ENCODE data around the gene CPT1C. TPM values are rescaled to one million over a fixed set of nuclear protein-coding genes. Genes with fewer than 3 reads are reported as not detected.
"Not testable (repeated sequence)": the region's sequence is repeated elsewhere in the genome, so short reads cannot be mapped to it uniquely, and the experiment has no call there.

The CPT1C gene
- total RNA-seq, 1 experiment from 2014 or later: 2.6 TPM

DNA sequence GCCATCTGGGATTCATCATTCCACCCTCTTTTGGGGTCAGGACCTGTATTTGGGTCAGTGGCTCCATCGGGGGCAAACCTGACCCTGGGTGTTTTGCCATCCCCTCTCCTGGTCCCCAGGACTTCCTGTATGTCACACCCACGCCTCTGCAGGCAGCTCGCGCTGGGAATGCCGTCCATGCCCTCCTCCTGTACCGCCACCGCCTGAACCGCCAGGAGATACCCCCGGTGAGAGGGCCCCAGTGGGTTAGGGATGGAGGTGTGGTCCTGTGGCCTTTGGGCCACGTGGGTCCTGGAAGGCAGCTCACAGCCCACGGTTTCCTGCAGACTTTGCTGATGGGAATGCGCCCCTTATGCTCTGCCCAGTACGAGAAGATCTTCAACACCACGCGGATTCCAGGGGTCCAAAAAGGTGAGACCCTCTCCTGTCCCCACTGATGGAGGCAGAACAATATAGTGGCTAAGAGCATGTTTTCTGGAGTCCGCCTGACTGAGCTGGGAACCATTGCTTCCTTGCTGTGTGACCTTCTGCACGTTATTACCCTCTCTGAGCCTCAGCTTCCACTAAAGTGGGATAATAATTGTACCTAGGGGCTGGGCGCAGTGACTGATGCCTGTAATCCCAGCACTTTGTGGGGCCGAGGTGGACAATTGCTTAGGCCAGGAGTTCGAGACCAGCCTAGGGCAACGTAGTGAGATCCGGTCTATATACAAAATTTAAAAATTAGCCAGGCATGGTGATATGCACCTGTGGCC, 14.1 kb downstream of the CPT1C start:
- no peak for DNase-seq (ENCODE audit: low spot score)

DNA sequence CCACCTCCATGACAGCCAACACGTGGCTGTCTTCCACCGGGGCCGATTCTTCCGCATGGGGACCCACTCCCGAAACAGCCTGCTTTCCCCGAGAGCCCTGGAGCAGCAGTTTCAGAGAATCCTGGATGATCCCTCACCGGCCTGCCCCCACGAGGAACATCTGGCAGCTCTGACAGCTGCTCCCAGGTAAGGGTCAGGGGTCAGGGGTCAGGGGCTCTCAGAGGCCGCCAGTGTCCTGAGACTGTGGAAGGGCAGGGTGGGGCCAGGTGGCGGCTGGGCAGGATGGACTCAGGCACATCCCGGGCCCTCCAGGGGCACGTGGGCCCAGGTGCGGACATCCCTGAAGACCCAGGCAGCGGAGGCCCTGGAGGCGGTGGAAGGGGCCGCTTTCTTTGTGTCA, 15.0 kb downstream of the CPT1C start:
- DNase-seq (ENCODE audit: low spot score): no peak

GRCh38 chr19:49710372-49710951, 19.5 kb downstream of the CPT1C start:
- no peak for DNase-seq (ENCODE audit: low spot score)

GRCh38 chr19:49712397-49712859, 21.5 kb downstream of the CPT1C start:
- peak; percentile 56 for DNase-seq (ENCODE audit: low spot score)

GRCh38 chr19:49713236-49713845, 22.4 kb downstream of the CPT1C start:
- DNase-seq (ENCODE audit: low spot score): no peak

- no peak for DNase-seq (ENCODE audit: low spot score)
Observed at GRCh38 chr19:49716154-49716553, 25.2 kb downstream of the CPT1C start.

- DNase-seq (ENCODE audit: low spot score): no peak
Observed at GRCh38 chr19:49718511-49718910, 27.6 kb downstream of the CPT1C start.

- no peak for DNase-seq (ENCODE audit: low spot score)
Observed at GRCh38 chr19:49718991-49719390, 28.1 kb downstream of the CPT1C start.

GRCh38 chr19:49719420-49719819, 28.5 kb downstream of the CPT1C start:
- not testable (repeated sequence) for DNase-seq (ENCODE audit: low spot score)

- DNase-seq (ENCODE audit: low spot score): no peak
Observed at GRCh38 chr19:49727217-49728030, 36.5 kb downstream of the CPT1C start.

DNA sequence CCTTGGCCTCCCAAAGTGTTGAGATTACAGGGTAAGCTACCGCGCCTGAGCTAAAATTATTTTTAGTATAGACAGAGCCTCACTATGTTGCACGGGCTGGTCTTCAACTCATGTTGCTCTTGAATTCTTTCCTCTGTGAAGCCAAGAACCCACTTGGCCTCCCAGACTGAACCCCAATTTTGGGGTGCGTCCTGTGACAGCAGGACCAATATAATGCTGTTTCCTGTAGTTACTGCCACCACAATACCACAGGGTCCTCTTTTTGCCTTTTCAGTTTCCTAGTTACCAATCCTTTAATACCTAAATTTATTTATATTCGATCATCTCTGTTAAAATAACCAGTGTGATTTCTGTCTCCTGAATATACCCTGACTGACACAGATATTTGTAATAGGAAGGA, 39.2 kb downstream of the CPT1C start:
- DNase-seq (ENCODE audit: low spot score): no peak

- DNase-seq (ENCODE audit: low spot score): no peak
Observed at GRCh38 chr19:49738268-49738667, 47.4 kb downstream of the CPT1C start.

DNA sequence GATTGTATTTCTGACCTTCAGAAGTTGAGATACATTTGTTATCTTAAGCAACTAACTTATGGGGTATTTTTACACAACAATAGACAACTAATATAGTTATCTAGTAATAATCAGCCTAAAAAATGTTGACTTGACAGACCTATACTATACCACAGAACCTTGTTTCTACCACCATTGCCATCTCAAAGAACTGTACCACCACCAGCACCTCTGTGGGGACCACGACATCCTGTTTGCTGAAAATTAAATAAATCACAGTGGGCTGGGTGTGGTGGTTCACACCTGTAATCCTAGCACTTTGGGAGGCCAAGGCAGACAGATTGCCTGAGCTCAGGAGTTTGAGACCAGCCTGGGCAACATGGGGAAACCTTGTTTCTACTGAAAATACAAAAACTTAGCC, 48.2 kb downstream of the CPT1C start:
- DNase-seq (ENCODE audit: low spot score): no peak

DNA sequence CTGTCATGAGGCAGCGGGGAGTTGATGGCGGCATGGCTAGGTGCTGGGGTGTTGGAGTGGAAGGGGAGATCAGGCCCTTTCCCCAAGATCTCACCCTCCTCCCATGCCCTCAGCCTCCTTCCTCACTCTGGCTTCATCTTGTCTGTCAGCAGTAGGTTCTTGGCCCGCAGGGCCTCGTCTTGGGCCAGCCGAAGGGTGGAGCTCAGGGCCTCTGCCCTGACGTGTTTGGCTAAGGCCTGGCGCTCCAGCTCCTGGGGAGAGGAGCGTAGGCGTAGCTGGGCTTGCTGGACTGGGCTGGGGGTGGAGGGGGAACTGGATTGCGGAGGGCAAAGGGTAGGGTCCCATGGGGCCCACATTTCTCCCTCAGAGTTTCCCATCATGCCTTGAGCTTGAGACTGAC, 49.0 kb downstream of the CPT1C start:
- DNase-seq (ENCODE audit: low spot score): no peak

GRCh38 chr19:49741210-49741844, 50.4 kb downstream of the CPT1C start:
- DNase-seq (ENCODE audit: low spot score): no peak

- no peak for DNase-seq (ENCODE audit: low spot score)
Observed at GRCh38 chr19:49744946-49745381, 54.0 kb downstream of the CPT1C start.

DNA sequence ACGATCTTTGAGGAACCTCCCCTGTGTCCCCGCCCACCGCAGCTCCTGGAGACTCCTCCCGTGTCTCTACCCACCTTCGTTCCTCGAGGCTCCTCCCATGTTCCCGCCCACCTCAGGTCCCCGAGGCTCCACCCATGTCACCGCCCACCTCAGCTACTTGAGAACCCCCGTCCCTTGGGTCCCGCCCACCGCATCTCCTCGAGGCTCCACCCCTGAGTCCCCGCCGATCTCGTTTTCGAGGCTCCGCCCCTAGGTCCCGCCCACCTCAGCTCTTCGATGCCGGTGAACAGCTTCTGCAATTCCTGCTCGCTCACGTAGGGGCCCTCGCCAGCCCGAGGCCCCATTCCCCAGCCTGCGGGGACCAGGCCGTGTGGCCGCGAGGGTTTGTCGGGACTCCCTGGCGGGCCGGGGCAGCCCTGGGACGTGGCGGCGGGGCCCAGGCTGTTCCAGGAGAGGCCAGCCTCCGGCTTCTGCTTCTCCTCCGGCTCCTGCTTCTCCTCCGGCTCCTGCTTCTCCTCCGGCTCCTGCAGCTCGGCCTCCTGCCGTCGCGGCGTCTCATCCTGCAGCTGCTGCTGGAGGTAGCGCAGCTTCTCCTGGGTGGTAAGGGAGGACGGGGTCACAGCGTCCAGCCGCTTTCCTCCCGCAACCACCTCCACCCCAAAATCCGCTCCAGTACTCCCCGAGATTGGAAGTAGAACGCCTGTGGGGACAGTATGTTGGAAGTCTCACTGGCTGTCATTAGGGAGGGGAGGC, 55.5 kb downstream of the CPT1C start:
- DNase-seq (ENCODE audit: low spot score): no peak

DNA sequence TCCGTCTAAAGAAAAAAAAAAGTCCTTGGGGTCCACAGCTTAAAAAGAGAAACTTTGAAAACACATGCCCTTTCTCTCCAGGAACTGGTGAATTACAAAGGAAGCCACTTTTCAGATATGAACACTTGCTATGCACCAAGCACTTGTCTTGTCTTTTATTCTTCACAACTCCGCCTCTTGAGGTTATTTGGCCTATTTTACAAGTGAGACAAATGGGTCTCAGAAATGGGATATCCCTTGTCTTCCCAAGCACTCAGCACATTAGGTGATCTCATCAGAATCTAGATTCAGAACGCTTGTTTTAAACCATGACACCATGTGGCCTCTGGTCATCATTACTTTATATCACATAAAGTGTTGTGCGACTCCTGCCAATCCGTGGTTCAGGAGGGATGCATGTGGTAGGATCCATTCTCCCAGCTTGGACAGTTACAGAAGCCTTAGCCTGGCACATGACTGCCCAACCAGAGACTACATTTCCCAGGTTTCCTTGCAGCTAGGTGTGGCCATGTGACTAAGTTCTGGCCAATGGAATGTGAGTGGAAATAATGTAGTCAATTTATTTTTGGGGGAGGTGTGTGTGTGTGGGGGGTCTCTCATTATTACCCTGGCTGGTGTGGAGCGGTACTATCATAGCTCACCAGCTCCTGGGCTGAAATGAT, 58.3 kb downstream of the CPT1C start:
- DNase-seq (ENCODE audit: low spot score): no peak

- no peak for DNase-seq (ENCODE audit: low spot score)
Observed at GRCh38 chr19:49749771-49750170, 58.9 kb downstream of the CPT1C start.

DNA sequence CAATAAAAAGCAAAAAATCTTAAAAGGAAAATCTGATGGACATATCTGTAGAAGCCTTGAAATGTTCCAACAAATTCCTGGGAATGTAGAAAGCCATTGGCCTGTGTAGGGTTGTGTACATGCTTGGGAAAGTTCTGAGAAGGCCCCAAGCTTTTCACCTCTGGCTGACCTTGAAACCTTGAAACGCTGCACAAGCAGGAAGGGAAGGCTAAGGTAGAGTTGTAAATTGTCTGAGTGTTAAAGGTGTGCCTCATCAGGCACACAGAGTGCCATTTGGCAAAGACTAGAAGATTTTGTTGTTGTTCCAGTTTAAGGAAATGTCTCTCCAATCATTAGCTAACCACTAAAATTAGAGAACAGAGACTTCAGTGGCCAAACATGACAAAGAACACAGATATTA, 61.8 kb downstream of the CPT1C start:
- DNase-seq (ENCODE audit: low spot score): no peak

All from H4 (cell line).